Transverse colon (tissue), 3 donors: ENCODE data around the gene RSPRY1.

Experiments used
- EP300 ChIP-seq: sonication (generic); formaldehyde crosslinking; IDR thresholded peaks from one replicate; pipeline ENCODE4 v1.6.1; 2017; ENCODE audit warnings: antibody characterized with exemption, low read depth
- POLR2A ChIP-seq: fragments of 450-650 bp; IDR thresholded peaks from one replicate; pipeline ENCODE4 v1.6.1; 2016; ENCODE audit warnings: antibody characterized with exemption, mild to moderate bottlenecking, moderate library complexity
- TF ChIP-seq, protein P1 (sequence below), 5 experiments: fragments of 200-600 bp in 3 of 5; fragments of 450-650 bp in 2 of 5; sonication (generic) in 3 of 5; IDR thresholded peaks; 1 replicate in 2 of 5; 2 replicates in 3 of 5; pipeline ENCODE4 v1.5.1; 2016 to 2017; ENCODE audit warnings: antibody characterized with exemption in 5 of 5, inconsistent platforms in 3 of 5, mild to moderate bottlenecking in 2 of 5, moderate library complexity in 1 of 5

DNA sequence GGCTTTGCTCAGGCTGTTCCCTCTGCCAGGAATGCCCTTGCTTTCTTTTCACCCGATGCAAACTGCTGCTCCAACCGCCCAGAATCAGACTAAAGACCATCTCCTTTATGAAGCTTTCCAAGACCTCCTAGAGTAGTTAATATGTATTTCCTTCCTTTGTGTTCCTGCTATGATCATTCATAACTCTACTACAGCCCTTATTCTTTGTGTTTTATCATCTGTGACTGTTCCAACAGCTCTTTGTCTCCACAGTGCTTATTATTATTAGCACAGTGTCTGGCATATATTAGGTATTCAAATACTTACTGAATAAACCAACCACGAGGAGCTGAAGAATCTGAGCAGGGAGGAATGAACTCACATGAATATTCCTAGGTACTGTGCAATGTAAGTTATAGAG lies 7.9 kb upstream of the RSPRY1 start:
- no peak for TF ChIP-seq POLR2A
- TF ChIP-seq, protein P1, sequence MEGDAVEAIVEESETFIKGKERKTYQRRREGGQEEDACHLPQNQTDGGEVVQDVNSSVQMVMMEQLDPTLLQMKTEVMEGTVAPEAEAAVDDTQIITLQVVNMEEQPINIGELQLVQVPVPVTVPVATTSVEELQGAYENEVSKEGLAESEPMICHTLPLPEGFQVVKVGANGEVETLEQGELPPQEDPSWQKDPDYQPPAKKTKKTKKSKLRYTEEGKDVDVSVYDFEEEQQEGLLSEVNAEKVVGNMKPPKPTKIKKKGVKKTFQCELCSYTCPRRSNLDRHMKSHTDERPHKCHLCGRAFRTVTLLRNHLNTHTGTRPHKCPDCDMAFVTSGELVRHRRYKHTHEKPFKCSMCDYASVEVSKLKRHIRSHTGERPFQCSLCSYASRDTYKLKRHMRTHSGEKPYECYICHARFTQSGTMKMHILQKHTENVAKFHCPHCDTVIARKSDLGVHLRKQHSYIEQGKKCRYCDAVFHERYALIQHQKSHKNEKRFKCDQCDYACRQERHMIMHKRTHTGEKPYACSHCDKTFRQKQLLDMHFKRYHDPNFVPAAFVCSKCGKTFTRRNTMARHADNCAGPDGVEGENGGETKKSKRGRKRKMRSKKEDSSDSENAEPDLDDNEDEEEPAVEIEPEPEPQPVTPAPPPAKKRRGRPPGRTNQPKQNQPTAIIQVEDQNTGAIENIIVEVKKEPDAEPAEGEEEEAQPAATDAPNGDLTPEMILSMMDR (IDR thresholded peaks at IDR 0.05) = no peak
- TF ChIP-seq EP300 = no peak
